Small intestine (tissue), 7 donors: ENCODE measurements around the gene CSNK1G2. TPM values are rescaled to one million over a fixed set of nuclear protein-coding genes. Genes with fewer than 3 reads are reported as not detected.

Experiments
- DNase-seq, 2 donors: peaks; one replicate each; pipeline versions ENCODE4 v3.0.0 to v3.0.0-alpha.2; 2013
- FAIRE-seq: peaks from 2 replicates; lab custom pipeline; 2012; peaks lifted over from hg19 to GRCh38; lab: Jason Lieb, UNC
- H3K27ac ChIP-seq, 3 donors: one replicate each; pipeline ENCODE4 v1.5.1; 2013; ENCODE audit warnings: low read length in 2 of 3, mild to moderate bottlenecking in 2 of 3, control low read depth in 1 of 3, inconsistent platforms in 1 of 3, low read depth in 1 of 3, moderate library complexity in 1 of 3
- H3K27me3 ChIP-seq, 3 donors: one replicate each; pipeline ENCODE4 v1.6.1; 2013; ENCODE audit warnings: low read length in 3 of 3, inconsistent platforms in 1 of 3; ENCODE audit not compliant: control insufficient read depth in 3 of 3, insufficient read depth in 3 of 3
- H3K36me3 ChIP-seq, 3 donors: one replicate each; pipeline ENCODE4 v1.6.1; 2013; ENCODE audit warnings: low read length in 3 of 3, inconsistent platforms in 1 of 3, low read depth in 1 of 3, mild to moderate bottlenecking in 1 of 3, moderate library complexity in 1 of 3; ENCODE audit not compliant: control insufficient read depth in 3 of 3, insufficient read depth in 2 of 3
- H3K4me1 ChIP-seq, 3 donors: one replicate each; pipeline ENCODE4 v1.6.1; 2013; ENCODE audit warnings: low read length in 2 of 3, inconsistent platforms in 1 of 3, low read depth in 1 of 3, mild to moderate bottlenecking in 1 of 3, moderate library complexity in 1 of 3; ENCODE audit not compliant: control insufficient read depth in 3 of 3, insufficient read depth in 2 of 3
- H3K4me3 ChIP-seq, 3 donors: one replicate each; pipeline ENCODE4 v1.5.1; 2013; ENCODE audit warnings: low read length in 3 of 3, control low read depth in 1 of 3, inconsistent platforms in 1 of 3, low read depth in 1 of 3, mild to moderate bottlenecking in 1 of 3, moderate library complexity in 1 of 3
- H3K9me3 ChIP-seq, 2 donors: one replicate each; pipeline ENCODE4 v1.6.1; 2013; ENCODE audit warnings: low read depth in 1 of 2, low read length in 1 of 2; ENCODE audit not compliant: control insufficient read depth in 2 of 2, insufficient read depth in 1 of 2
- WGBS, 3 donors: extraction: QIAGEN DNeasy Blood & Tissue Kit; methylation state at CpG; one replicate each; pipeline ENCODE4 v1.1.7; 2013; 5-methylcytosine and 5-hydroxymethylcytosine counted together
- polyA plus RNA-seq, 4 donors: library from polyadenylated mRNA; stranded (reverse) in 3 of 4; unstranded in 1 of 4; fragments of 200-250 nt in 3 of 4; fragments of 120-200 nt in 1 of 4; gene quantifications; one replicate each; pipeline versions ENCODE4 v1.2.1 to v1.2.3, GENCODE V29; 2013
- donor health status: healthy with polysubstance abuse.
- donor health status: control.
- donor health status: control.
- donor health status: Bipolar disorder and iron deficiency.
- donor health status: healthy.

CSNK1G2 gene
- polyA plus RNA-seq, 4 donors: 31.3 to 52.8 (median 42.0) TPM

DNA sequence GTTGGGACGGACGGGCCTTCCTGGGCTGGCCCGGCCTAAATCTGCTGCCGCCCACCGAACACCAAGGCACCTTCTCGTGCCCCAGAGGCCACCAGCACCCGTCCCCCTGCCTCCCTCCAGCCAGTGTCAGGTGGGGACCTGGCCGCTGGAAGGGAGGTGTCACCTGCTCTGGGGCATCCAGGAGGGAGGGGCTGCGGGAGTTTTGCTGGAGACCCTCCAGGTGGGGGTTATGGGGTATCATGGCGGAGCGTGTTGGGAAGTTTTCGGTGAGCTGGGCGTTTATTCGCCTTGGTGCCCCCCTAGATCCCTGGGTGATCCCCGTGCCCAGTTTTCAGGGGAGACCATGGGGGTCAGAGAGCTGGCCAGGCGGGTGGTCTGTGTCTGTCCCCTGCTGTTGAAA, 9.7 kb downstream of the CSNK1G2 start:
- WGBS, 3 donors: 97 to 98% (median 97%) methylated on average over 14 to 16 of the region's 16 CpGs

DNA sequence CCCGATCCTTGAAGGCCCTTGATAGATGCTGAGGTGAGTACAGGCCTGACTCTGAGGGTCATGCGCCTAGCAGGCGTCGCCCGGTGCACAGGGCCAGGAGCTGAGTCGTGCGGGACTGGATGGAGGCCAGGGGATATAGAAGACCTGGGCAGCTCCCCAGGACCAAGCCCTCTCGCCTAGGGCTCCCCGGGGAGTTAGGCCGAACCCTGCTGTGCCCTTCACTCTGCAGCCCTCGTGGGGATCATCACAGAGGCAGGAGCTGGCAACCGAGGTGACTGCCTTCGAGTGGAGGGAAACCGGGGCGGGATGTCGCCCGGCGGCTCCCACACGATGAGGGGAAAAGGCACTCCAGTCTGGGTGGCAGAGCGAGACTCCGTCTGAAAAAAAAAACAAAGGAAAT, 11.7 kb downstream of the CSNK1G2 start:
- DNase-seq (no peak), FAIRE-seq (no peak)
- WGBS, 3 donors: 90 to 94% (median 90%) methylated on average over 21 of the region's 21 CpGs

More for the DNA sequence above, 9.7 kb downstream of the CSNK1G2 start:
- DNase-seq: no peak
- Histone ChIP-seq H3K4me1 (no peaks in the 10 kb centered on the region), H3K27ac (no peak overlapping the region), H3K27me3 (no peaks in the 10 kb centered on the region), H3K9me3 (no peaks in the 10 kb centered on the region), H3K4me3 (no peak overlapping the region), H3K36me3 (peaks cover 0 to 66% (median 6%) of the 10 kb centered on the region in 3 donors)
- FAIRE-seq: no peak

DNA sequence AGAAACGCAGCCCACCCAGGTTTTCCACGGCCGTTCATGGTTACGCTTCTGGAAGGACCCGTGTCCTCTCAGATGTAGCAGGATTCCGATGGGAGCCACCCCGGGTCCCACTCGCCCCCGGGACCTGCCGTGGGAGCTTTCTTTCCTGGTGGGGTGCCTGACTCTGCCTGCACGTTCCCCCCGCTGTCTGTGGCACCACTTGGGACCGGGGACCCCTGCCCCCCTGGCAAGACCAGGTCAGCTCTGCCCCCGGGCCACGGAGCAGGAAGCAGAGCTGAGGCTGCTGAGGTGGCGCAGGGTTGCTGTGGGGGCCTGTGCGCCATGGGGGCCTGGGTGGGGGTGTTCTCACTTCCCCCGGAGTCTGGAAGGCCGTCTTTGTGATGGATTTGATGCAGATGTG, 12.1 kb downstream of the CSNK1G2 start:
- H3K27ac ChIP-seq: no peak overlapping the region
- no peak overlapping the region for H3K4me3 ChIP-seq
- H3K9me3 ChIP-seq: no peaks in the 10 kb centered on the region
- 89 to 94% (median 90%) methylated on average over 18 to 19 of the region's 19 CpGs for WGBS, 3 donors
- peaks cover 0 to 76% (median 6%) of the 10 kb centered on the region in 3 donors for H3K36me3 ChIP-seq
- H3K4me1 ChIP-seq: no peaks in the 10 kb centered on the region
- no peak for DNase-seq
- no peak for FAIRE-seq
- no peaks in the 10 kb centered on the region for H3K27me3 ChIP-seq

More for the DNA sequence above, 11.7 kb downstream of the CSNK1G2 start:
- H3K27ac ChIP-seq: no peak overlapping the region
- peaks cover 0 to 74% (median 6%) of the 10 kb centered on the region in 3 donors for H3K36me3 ChIP-seq
- no peak overlapping the region for H3K4me3 ChIP-seq
- H3K27me3 ChIP-seq: no peaks in the 10 kb centered on the region
- no peaks in the 10 kb centered on the region for H3K9me3 ChIP-seq
- H3K4me1 ChIP-seq: no peaks in the 10 kb centered on the region

DNA sequence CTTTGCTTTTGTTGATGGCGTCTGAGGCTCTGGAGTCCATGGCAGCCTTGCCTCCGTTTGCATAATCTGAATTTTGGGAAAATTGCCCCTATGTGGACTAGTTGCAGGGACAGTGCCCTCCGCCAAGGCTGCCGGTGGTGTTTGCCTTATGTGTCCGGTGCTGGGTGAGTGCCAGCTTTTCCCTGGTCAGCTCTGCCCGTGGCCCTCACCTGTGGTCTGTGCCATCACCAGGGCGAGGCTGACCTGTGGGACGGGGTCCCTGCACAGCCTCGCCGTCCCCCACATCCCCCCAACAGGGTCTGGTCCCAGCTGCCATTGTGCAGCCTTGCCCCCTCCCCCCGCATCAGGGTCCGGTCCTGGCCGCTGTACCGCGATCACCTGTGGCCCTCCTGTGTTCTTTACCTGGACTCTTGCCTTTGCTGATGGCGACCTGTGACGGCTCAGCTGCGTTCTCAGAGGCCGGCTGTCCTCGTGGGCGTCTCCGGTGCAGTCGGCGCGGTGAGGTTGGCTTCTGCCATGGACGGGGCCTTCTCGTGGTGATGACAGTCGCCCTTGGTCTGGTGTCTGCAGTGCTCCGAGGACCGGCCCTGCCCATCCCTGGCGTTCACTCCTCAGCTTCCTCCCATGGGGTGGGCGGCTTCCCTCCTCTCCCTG, 12.6 kb downstream of the CSNK1G2 start:
- H3K4me3 ChIP-seq: no peak overlapping the region
- H3K27me3 ChIP-seq: no peaks in the 10 kb centered on the region
- DNase-seq: no peak
- H3K36me3 ChIP-seq: peaks cover 0 to 75% (median 6%) of the 10 kb centered on the region in 3 donors
- no peak overlapping the region for H3K27ac ChIP-seq
- no peaks in the 10 kb centered on the region for H3K4me1 ChIP-seq
- WGBS, 3 donors: 92 to 93% (median 93%) methylated on average over 31 to 32 of the region's 32 CpGs
- H3K9me3 ChIP-seq: no peaks in the 10 kb centered on the region
- FAIRE-seq: no peak

DNA sequence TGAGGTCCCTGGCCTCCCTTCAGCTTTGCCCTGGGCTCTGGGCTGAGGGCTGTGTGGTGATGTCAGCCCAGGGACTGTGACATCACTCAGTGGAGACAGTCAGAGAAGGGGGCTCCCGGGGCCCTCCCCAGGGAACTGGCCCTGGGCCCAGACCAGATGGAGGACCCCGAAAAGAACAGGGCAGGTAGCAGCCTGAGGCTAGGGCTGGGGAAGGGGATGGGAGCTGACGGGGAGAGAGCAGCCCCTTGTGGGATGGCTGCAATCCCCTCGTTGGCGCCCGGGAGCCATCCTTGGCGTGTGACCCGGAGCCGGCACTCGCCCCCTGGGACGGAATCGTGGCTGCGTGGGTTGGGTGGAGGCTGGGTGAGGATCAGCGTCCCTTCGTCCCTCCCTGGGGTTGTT, 13.6 kb downstream of the CSNK1G2 start:
- WGBS, 3 donors: 93 to 96% (median 95%) methylated on average over 8 to 15 of the region's 15 CpGs
- H3K27me3 ChIP-seq: no peaks in the 10 kb centered on the region
- FAIRE-seq: no peak

DNA sequence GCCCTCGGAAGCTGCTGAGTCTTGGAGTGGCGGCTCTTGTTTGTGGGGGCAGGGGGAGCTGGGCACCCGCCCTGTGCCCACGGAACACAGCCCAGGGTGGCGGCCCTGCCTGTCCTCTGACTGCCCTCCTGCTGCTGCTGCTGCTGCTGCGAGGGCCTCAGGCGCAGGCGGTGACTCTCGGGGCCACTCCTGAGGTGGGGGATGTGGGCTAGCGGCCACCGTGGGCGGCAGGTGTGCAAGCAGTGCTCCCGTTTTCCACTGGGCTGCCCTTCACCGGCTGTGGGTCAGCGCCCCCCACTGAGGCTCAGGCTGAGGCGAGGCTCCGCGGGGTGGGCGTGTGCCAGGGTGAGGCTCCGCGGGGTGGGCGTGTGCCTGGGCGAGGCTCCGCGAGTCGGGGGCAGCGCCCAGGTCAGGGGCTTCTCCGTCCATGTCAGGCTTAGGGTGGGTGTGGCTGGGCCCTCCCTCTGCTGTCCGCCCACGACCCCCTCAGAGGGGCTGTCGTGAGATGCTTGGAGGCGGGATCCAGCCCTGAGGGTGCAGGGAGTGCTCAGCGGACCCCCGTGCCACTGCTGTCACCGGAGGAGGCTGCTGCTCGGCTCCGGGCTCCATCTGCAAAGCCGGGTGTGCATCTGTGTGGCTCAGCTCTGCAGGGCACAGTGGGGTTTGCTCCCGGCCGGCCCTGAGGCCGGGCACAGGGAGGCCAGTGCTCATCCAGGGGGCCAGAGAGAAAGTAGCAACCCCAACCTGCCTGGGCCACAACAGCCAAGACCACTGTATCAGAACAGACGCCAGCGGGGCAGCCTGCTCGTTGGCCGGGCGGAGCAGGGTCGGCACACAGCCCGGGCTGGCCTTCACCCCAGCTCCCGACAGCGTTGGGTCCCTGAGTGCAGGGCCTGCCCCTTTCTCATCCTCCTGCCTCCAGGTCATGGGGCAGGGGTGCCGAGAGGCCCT, 14.5 kb downstream of the CSNK1G2 start:
- 76 to 81% (median 81%) methylated on average over 34 to 51 of the region's 51 CpGs for WGBS, 3 donors
- Histone ChIP-seq H3K4me3 (no peak overlapping the region), H3K27me3 (no peaks in the 10 kb centered on the region), H3K4me1 (no peaks in the 10 kb centered on the region), H3K27ac (no peak overlapping the region), H3K36me3 (peaks cover 0 to 69% (median 6%) of the 10 kb centered on the region in 3 donors), H3K9me3 (no peaks in the 10 kb centered on the region)
- FAIRE-seq: no peak
- no peak for DNase-seq

More for the DNA sequence above, 13.6 kb downstream of the CSNK1G2 start:
- no peak for DNase-seq
- Histone ChIP-seq H3K36me3 (peaks cover 0 to 68% (median 6%) of the 10 kb centered on the region in 3 donors), H3K27ac (no peak overlapping the region), H3K4me3 (no peak overlapping the region), H3K4me1 (no peaks in the 10 kb centered on the region), H3K9me3 (no peaks in the 10 kb centered on the region)

DNA sequence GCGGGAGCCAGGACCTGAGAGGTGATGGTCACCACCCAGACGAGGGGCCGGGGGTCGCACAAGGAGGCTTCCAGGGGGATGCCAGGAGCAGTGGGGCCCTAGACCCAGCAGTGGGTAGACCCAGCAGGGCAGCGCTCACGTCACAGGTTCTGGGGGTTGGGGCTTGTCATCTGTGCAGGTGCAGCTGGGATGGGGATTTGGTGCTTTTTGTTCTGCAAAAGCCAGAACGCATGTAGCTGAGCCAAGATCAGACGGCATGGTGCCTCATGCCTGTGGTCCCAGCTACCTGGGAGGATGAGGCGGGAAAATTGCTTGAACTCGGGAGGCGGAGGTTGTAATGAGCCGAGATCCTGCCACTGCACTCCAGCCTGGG, 15.1 kb downstream of the CSNK1G2 start:
- Histone ChIP-seq H3K27ac (no peak overlapping the region), H3K9me3 (no peaks in the 10 kb centered on the region), H3K4me1 (no peaks in the 10 kb centered on the region), H3K4me3 (no peak overlapping the region), H3K36me3 (peaks cover 0 to 74% (median 6%) of the 10 kb centered on the region in 3 donors), H3K27me3 (no peaks in the 10 kb centered on the region)
- 91 to 93% (median 91%) methylated on average over 12 of the region's 12 CpGs for WGBS, 3 donors
- FAIRE-seq: no peak
- no peak for DNase-seq

DNA sequence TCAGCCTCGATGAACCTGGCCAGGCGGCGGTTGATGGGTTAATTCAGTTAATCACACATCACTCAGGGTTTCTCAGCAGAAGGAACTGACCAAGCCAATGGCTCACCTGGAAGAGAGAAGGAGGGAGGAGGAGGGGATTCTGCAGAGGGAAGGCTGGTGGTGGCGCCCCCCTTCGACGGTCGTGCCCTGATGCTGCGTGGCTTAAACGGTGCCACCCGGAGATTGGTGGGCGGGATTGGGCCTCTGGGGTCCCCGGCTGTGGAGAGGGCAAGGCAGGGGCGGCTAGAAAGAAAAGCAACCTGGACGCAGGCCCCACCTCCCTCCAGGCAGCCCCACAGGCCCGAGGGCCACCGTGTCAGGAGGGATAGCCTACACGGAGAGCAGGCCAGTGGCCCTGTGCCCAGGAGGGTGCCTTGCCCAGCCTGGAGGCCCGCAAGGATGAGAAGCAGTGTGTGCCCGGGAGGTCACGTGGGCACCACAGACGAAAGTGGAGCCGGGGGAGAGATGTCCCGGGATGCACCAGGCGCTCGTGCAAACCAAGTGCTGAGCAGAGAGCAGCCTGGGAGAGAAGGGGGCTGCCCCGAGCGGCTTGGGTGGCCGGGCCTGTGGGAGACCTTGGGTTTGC, 16.0 kb downstream of the CSNK1G2 start:
- H3K36me3 ChIP-seq: peaks cover 0 to 78% (median 6%) of the 10 kb centered on the region in 3 donors
- DNase-seq (no peak), FAIRE-seq (no peak)
- H3K9me3 ChIP-seq: no peaks in the 10 kb centered on the region
- H3K27ac ChIP-seq: no peak overlapping the region
- no peaks in the 10 kb centered on the region for H3K4me1 ChIP-seq
- WGBS, 3 donors: 83 to 90% (median 87%) methylated on average over 24 to 28 of the region's 28 CpGs
- H3K27me3 ChIP-seq: no peaks in the 10 kb centered on the region
- no peak overlapping the region for H3K4me3 ChIP-seq
